Stimulated activated effector memory CD8-positive, alpha-beta T cell treated with anti-CD3 and anti-CD28 coated beads, Interleukin-12 subunit alpha, Interleukin-12 subunit beta, amount 100 ng/mL, for 72 hours (primary cell): ENCODE data around the gene HNF4A.

Source experiments
- ATAC-seq: fragments of 150-1000 bp; cut with Tn5 transposase; 2 replicates; pipeline ENCODE4 v1.10.0; 2021
- DNase-seq, 2 donors: peaks; one replicate each; pipeline ENCODE4 v3.0.0; 2021 to 2022; ENCODE audit warnings: low spot score in 2 of 2
- H3K27ac Mint-ChIP-seq: one replicate; pipeline ENCODE4 v1.8.0; 2022; ENCODE audit warnings: mild to moderate bottlenecking, mixed read lengths
- H3K36me3 Mint-ChIP-seq: one replicate; pipeline ENCODE4 v1.8.0; 2022; ENCODE audit warnings: mild to moderate bottlenecking, mixed read lengths
- H3K4me1 Mint-ChIP-seq: one replicate; pipeline ENCODE4 v1.8.0; 2022; ENCODE audit warnings: mixed read lengths
- H3K4me3 Mint-ChIP-seq: one replicate; pipeline ENCODE4 v1.8.0; 2022; ENCODE audit warnings: mild to moderate bottlenecking, mixed read lengths
- H3K9me3 Mint-ChIP-seq: one replicate; pipeline ENCODE4 v1.8.0; 2022; ENCODE audit warnings: mixed read lengths

Gene HNF4A

DNA sequence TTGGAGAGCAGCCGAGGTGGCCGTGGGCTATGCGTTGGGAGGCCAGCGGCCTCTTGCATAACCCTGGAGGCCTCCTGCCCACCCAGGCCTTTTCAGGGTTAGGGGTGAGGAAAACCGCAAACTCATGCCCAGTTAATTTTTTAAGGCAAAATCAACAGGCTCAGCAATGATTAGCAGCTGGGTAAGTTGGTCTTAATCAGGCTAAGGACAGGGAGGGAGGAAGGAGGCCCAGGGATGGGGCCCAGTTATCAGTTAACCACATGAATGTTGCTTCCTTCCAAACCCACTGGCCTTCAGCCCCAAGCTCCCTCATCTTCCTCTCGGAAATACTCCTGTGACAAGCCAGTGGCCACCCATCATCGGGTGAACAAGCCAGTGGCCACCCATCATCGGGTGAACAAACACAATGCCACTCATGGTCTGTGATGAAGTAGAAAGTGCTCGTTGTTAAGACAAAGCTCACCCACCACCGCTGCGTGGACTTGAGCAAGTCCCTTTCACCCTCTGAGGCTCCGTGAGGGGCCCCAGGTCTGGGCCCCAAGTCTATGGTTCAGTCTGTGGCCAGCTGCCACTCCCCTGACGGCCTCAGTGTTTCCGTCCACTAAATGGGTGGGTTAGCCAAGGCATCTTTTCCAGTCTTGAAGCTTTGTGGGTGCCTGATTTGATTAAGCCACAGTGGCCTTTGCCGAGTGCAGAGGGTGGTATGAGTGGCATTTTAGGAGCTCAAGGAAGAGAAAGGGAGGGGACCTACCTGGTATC lies 39.4 kb downstream of the HNF4A start:
- H3K9me3 Mint-ChIP-seq: no peaks in the 10 kb centered on the region
- H3K36me3 Mint-ChIP-seq: no peaks in the 10 kb centered on the region
- no peak overlapping the region for H3K27ac Mint-ChIP-seq
- no peak overlapping the region for H3K4me3 Mint-ChIP-seq
- DNase-seq (no peak), ATAC-seq (no peak)
- H3K4me1 Mint-ChIP-seq: no peaks in the 10 kb centered on the region

DNA sequence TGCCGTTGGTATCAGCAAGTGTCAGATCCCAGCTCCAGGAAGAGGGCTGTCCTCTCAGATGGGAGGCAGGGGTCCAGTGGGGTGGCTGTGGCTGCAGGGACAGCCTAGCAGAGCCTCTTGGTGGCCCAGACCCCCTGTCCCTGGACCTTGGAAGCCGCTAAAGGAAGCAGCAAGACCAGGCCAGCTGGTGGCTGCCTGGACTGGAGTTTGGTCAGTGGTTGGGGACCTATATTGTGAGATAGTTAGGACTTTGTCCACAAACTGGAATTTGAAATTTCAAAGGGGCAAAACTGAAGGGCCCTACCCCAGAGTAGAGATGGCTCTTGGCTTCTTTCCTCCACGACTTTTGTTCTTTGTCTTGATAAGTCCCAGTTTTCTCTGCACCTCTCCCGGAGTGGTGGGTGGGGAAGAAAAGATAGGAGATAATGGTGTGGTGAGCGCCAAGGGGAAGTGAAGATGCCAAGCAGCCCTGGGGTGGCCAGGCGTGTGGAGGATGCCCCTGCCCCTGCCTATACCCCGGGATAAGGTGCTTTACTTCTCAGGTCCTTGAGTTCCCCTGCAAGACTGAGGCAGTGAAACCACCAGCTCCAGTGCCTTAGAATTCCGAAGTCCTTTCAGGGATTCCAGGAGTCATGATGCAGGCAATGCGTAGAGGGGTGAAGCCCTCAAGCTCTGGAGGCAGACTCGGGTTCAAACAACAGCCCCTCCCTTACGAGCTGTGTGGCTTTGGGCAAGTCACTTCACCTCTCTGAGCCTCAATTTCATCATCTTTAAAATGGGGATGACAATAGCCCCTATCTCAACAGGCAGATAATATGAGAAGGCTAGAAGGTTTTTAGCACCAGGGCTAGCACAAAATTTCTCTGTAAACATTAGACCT lies 40.2 kb downstream of the HNF4A start:
- H3K4me1 Mint-ChIP-seq: no peaks in the 10 kb centered on the region
- ATAC-seq (no peak), DNase-seq (no peak)
- H3K36me3 Mint-ChIP-seq: no peaks in the 10 kb centered on the region
- H3K9me3 Mint-ChIP-seq: no peaks in the 10 kb centered on the region
- H3K4me3 Mint-ChIP-seq: no peak overlapping the region
- no peak overlapping the region for H3K27ac Mint-ChIP-seq

DNA sequence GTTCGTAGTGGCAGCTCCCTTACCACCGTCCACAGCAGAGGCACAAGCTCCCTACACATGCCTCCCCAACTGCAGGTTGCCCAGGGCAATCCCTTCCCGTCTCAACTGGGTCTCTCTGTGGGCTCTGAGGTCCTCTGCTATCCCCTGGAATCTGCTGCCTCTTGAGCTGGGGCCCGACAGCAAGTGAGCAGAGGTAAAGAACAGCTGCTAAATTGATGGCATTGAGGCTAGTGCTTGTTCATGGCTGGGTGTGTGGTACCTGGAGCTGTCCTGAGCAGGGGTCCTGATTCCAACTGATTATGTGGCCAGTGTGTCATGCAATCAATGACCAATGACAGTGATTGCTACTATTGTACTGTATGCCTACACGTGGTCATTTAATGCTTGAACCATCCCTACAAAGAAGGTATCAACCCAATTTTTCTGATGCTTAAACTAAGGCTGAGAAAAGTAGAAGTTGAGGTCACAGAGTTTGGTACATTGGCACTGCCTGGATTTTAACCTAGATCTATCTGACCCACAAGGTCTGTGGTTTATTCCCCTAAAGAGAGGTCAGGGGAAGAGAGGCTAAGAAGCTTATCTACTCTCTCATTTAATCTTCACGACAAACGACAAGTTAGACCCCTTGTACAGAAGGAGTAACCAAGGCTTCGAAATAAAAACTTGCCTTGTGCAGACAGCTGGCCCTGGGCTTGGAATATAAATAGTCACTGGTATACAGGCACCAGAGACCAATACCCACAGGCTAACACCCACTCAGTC lies 41.1 kb downstream of the HNF4A start:
- Mint-ChIP-seq H3K4me1 (no peaks in the 10 kb centered on the region), H3K36me3 (no peaks in the 10 kb centered on the region), H3K4me3 (no peak overlapping the region), H3K27ac (no peak overlapping the region), H3K9me3 (no peaks in the 10 kb centered on the region)
- ATAC-seq: no peak
- no peak for DNase-seq

DNA sequence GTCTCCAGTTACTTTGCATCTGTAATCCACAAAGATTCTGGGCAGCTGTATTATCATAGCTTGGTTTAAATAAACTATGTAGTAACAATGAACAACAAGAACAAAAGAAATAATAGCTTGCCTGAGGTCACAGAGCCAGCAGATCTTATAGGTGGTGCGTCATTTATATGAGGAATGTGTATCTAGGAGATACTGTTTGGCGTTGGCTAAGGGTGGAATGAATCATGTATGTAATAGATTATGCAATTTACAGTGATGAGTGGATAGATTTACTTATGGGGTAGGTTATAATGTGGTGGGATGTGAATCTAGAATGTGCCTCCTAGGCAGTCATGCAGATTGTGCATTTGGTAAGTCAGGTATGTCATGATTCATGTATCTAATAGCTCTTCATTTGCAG lies 42.8 kb downstream of the HNF4A start:
- Mint-ChIP-seq H3K4me3 (no peak overlapping the region), H3K9me3 (no peaks in the 10 kb centered on the region), H3K27ac (no peak overlapping the region), H3K36me3 (no peaks in the 10 kb centered on the region), H3K4me1 (no peaks in the 10 kb centered on the region)
- ATAC-seq (no peak), DNase-seq (no peak)

DNA sequence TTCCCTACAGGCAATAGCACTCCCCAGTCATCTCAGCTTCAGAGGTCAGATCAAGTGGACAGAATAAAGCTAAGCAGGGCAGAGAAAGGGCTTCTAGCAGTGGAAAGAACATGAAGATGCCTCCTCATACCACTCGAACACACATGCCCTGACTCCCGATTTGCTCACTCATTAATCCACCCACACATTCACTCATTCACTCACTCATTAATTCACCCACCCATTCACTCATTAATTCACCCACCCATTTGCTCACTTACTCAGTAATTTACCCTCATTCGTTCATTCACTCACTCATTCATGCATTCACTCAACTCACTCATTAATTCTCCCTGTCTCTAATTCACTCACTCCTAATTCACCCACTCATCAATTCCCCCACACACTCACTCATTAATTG lies 43.9 kb downstream of the HNF4A start:
- peaks cover 2% of the 10 kb centered on the region for H3K4me1 Mint-ChIP-seq
- DNase-seq: no peak
- H3K36me3 Mint-ChIP-seq: no peaks in the 10 kb centered on the region
- no peaks in the 10 kb centered on the region for H3K9me3 Mint-ChIP-seq
- no peak overlapping the region for H3K4me3 Mint-ChIP-seq
- H3K27ac Mint-ChIP-seq: no peak overlapping the region
- ATAC-seq: no peak

DNA sequence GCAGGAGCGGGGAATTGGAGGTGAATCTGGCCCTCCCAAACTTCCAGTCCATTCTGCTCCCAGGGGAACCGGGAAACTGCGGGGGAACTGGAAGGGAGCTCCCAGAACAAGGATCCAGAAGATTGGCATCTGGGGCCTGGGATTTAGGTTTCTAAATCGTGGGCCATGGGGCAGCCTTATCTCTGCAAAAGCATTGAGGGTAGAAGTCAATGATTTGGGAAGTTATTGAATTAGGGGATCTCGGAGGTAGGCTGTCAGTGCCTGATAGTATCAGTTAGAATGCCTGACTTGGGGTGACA lies 45.1 kb downstream of the HNF4A start:
- Mint-ChIP-seq H3K4me3 (no peak overlapping the region), H3K9me3 (no peaks in the 10 kb centered on the region)

DNA sequence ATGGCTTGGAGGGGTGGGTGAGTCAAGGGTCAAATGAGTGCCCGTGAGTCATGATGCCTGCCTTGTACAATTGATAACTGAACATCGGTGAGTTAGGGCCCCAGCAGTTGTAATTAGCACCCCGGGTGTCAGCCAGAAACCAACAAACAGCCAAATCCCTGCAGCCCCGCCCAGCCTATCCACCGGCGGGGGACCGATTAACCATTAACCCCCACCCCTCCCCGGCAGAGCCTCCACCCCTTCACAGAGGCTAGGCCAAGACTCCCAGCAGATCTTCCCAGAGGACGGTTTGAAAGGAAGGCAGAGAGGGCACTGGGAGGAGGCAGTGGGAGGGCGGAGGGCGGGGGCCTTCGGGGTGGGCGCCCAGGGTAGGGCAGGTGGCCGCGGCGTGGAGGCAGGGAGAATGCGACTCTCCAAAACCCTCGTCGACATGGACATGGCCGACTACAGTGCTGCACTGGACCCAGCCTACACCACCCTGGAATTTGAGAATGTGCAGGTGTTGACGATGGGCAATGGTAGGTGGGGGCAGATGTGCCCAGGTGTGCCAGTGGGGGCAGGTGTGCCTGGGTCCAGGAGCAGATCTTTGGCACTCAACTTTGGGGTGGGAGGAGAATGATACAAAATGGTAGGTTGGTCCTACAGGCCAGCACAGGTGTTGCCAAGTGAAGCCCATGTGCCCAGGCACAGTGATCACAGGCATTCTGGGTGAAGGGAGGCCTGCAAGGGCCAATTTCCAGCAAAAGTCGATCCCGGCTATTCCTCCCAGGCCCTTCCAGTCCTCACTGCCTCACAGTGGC lies 45.7 kb downstream of the HNF4A start:
- no peak overlapping the region for H3K27ac Mint-ChIP-seq
- peaks cover 6% of the 10 kb centered on the region for H3K4me1 Mint-ChIP-seq
- DNase-seq (no peak), ATAC-seq (no peak)
- no peak overlapping the region for H3K4me3 Mint-ChIP-seq
- no peaks in the 10 kb centered on the region for H3K9me3 Mint-ChIP-seq
- no peaks in the 10 kb centered on the region for H3K36me3 Mint-ChIP-seq

More for the DNA sequence above, 45.1 kb downstream of the HNF4A start:
- no peak for ATAC-seq
- H3K4me1 Mint-ChIP-seq: peaks cover 6% of the 10 kb centered on the region
- no peak overlapping the region for H3K27ac Mint-ChIP-seq
- no peaks in the 10 kb centered on the region for H3K36me3 Mint-ChIP-seq
- DNase-seq: no peak

DNA sequence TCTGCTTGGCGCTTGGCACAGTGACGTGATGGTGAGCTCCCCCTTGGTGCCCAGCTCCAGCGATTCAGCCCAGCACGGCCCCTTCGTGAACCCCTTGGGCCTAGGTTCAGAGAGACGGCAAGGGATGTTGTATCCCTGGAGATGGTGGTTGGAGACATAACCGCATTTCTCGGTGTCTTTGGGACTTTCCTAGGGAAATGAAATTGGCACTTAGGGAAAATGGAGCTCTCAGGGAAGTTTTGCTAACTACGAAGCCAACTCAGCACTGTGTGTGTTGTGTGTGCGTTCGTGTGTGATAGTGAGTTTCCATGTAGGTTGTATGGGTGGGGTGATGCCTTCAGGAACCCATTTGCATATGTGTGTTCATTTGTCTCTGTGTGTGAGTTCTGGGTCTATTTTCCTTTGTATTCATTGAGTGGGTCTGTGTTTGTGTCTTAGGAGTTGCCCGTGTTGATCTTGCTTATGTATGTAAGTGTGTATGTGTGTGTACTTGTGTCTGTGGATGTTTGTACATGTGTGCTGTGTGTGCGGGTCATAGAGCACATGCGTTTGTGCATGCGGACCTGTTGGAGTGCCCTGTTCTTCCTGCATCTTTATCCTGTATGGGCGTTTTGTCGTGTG lies 46.4 kb downstream of the HNF4A start:
- H3K4me3 Mint-ChIP-seq: no peak overlapping the region
- H3K9me3 Mint-ChIP-seq: no peaks in the 10 kb centered on the region
- H3K4me1 Mint-ChIP-seq: peaks cover 6% of the 10 kb centered on the region
- ATAC-seq (no peak), DNase-seq (no peak)
- H3K27ac Mint-ChIP-seq: no peak overlapping the region
- H3K36me3 Mint-ChIP-seq: no peaks in the 10 kb centered on the region

DNA sequence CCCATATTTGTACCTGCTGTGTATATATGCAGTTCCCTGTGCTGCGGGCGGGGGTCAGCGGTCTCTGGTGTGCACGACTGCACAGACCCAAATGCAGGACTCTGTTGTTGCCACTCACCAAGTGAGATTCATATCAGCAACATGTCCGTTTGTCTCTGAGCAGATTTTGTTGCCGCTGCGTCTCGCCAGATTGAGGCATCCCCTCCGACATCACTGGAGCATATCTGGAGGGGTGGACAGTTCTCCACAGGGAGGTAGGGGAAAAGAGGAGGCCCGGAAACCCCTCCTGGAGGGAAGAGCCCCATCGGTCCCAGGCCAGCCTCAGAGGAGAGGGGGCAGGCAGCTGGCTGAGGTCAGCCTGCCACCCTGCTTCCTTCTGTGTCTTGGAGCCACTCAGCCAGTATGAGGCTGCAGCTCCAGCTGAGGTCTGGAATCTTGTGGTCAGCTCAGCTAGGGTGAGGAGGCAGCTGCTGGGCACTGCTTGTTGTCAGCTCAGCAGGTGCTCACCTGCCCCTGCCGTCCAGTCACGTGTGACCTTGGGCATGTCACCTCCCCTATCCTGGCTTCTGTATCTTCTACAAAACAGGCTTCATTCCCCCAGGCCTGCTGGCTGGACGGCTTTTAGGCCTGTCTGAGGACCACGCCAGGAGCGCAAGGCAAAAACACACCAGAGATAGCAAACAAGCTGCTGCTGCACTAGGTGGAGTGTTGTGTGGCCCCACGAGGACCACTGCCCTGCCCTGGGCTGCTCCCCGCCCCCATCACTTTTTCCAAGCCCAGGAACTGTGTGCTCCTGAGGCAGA lies 47.1 kb downstream of the HNF4A start:
- DNase-seq: no peak
- Mint-ChIP-seq H3K4me3 (no peak overlapping the region), H3K36me3 (no peaks in the 10 kb centered on the region), H3K27ac (no peak overlapping the region), H3K4me1 (peaks cover 6% of the 10 kb centered on the region), H3K9me3 (no peaks in the 10 kb centered on the region)
- no peak for ATAC-seq

DNA sequence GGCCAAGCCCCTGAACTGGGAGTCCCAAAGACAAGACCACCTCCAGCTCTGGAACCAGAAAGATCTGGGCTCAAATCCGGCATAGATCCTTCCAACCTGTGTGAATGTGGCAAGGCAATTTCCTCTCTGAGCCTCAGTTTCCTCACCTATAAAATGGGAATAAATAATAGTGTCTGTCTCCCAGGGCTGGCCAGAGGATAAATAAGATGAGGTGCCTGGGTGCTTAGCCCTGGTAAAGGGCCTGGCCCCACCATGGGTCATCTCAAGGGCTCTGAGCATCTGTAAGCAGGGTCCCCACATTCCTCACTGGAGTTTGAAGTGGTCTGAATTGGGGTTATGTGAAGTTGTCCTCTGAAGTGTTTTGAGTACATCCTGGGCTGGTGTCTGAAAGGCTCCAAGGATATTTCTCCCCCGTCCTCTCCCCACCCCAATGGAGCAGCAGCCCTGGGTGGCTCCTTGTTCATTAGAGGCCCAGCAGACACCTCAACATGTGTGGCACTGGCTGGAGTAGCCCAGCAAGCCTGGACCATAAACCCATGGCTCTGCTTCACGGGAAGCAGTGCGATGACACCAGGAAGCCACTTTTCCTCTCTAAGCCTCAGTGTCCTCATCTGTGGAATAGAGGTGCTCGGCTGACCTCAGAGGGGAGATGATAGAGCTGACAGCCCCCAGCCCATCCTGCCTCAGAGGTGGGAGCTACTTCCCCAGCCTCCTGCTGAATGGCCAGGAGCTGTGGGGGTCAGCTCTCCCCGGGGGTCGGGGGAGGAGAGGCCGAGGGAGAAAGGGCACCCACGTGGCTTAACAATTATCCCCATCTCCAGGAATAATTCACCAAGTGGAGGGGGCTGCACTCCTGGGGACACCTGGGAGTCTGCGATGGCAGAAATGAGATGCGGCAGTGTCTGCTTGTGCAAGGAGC lies 48.0 kb downstream of the HNF4A start:
- Mint-ChIP-seq H3K27ac (no peak overlapping the region), H3K4me3 (no peak overlapping the region), H3K9me3 (no peaks in the 10 kb centered on the region), H3K4me1 (peaks cover 6% of the 10 kb centered on the region), H3K36me3 (no peaks in the 10 kb centered on the region)
- DNase-seq (no peak), ATAC-seq (no peak)

DNA sequence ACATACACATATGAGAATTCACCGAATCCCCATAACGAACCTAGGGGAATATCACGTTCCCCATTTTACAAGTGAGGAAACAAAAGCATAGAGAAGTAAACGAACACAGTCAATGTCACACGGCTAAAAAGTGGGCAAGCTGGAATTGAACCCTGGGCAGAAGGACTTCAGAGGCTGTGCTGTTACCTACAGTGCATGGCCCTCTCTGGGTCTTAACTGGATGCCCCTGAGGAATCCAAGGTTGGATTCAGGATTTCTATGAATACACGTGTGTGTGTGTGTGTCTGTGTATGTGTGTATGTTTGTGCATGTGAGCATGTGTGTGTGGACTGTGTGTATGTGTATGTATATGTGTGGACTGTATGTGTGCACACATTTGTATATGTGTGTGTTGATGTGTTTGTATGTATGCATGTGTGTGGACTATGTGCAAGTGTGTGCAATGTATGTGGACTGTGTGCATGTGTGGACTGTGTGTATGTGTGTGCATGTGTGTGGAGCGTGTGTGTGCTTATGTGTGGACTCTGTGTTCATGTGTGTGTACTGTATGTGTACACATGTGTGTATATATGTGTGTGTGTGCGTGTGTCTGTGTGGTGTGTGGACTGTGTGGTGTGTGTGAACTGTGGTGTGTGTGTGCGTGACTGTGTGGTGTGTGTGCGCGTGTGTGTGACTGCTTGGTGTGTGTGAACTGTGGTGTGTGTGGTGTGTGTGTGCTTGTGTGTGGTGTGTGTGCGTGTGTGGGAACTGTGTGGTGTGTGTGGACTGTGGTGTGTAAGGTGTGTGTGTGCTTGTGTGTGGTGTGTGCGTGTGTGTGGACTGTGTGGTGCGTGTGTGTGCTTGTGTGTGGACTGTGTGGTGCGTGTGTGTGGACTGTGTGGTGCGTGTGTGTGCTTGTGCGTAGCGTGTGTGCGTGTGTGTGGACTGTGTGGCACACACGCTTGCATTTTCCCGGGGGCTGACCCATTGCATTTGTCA lies 49.0 kb downstream of the HNF4A start:
- H3K27ac Mint-ChIP-seq: no peak overlapping the region
- ATAC-seq (no peak), DNase-seq (no peak)
- no peak overlapping the region for H3K4me3 Mint-ChIP-seq
- H3K36me3 Mint-ChIP-seq: no peaks in the 10 kb centered on the region
- no peaks in the 10 kb centered on the region for H3K9me3 Mint-ChIP-seq
- H3K4me1 Mint-ChIP-seq: peaks cover 6% of the 10 kb centered on the region

DNA sequence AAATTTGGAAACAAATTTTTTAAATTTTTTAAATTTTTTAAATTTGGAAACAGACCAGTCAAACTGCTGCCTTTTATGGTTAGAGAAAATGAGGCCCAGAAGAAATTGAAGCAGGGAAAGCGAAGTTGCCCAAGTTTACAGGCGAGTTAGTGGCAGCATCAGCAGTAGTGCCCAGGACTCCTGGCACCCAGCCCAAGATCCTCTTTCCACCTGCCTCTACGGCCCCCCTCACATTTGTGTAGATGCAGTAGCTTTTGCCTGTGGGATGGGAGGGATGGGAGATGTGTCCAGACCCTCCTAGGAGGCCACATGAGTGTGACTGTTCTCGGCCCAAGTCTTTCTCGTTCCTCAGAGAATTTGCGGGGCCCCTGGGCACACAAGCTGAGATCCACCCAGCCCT lies 49.8 kb downstream of the HNF4A start:
- Mint-ChIP-seq H3K4me1 (peaks cover 6% of the 10 kb centered on the region), H3K27ac (no peak overlapping the region), H3K36me3 (no peaks in the 10 kb centered on the region), H3K9me3 (no peaks in the 10 kb centered on the region), H3K4me3 (no peak overlapping the region)
- DNase-seq: no peak
- no peak for ATAC-seq
